ENCODE results near the gene ZNF394.

ZNF394 gene

DNA sequence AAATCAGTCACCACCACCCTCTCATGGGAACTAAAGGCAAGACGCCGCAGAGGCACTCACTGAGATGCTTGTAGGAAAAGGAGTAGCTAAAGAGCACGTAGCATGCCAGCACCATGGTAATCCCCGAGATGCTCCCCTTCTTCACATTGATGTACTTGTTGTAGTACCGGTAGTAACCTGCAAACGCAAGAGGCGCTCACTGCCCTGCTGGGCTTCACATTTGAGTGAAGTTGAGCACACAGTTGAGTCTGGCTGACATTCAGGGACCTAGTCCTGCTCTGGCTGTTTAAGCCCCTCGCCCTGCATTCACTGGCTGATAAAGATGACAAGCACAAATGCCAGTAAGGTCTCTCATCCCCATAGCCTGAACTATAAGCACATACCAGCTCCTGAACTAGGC, 41.0 kb downstream of the ZNF394 start:
- peak in 1 of 2 experiments; percentile 56 for DNase-seq (ENCODE audit: low read depth in 1 of 2, low spot score in 1 of 2)
- H3K4me3 ChIP-seq (replicated peaks; ENCODE audit: insufficient read depth, low read length) = no peak overlapping the region
- H3K27ac ChIP-seq (replicated peaks) = no peak overlapping the region
- TF ChIP-seq, protein P1, sequence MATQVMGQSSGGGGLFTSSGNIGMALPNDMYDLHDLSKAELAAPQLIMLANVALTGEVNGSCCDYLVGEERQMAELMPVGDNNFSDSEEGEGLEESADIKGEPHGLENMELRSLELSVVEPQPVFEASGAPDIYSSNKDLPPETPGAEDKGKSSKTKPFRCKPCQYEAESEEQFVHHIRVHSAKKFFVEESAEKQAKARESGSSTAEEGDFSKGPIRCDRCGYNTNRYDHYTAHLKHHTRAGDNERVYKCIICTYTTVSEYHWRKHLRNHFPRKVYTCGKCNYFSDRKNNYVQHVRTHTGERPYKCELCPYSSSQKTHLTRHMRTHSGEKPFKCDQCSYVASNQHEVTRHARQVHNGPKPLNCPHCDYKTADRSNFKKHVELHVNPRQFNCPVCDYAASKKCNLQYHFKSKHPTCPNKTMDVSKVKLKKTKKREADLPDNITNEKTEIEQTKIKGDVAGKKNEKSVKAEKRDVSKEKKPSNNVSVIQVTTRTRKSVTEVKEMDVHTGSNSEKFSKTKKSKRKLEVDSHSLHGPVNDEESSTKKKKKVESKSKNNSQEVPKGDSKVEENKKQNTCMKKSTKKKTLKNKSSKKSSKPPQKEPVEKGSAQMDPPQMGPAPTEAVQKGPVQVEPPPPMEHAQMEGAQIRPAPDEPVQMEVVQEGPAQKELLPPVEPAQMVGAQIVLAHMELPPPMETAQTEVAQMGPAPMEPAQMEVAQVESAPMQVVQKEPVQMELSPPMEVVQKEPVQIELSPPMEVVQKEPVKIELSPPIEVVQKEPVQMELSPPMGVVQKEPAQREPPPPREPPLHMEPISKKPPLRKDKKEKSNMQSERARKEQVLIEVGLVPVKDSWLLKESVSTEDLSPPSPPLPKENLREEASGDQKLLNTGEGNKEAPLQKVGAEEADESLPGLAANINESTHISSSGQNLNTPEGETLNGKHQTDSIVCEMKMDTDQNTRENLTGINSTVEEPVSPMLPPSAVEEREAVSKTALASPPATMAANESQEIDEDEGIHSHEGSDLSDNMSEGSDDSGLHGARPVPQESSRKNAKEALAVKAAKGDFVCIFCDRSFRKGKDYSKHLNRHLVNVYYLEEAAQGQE (IDR thresholded peaks at IDR 0.05; ENCODE audit: insufficient replicate concordance, low read depth) = no peak
- TF ChIP-seq, protein P2, sequence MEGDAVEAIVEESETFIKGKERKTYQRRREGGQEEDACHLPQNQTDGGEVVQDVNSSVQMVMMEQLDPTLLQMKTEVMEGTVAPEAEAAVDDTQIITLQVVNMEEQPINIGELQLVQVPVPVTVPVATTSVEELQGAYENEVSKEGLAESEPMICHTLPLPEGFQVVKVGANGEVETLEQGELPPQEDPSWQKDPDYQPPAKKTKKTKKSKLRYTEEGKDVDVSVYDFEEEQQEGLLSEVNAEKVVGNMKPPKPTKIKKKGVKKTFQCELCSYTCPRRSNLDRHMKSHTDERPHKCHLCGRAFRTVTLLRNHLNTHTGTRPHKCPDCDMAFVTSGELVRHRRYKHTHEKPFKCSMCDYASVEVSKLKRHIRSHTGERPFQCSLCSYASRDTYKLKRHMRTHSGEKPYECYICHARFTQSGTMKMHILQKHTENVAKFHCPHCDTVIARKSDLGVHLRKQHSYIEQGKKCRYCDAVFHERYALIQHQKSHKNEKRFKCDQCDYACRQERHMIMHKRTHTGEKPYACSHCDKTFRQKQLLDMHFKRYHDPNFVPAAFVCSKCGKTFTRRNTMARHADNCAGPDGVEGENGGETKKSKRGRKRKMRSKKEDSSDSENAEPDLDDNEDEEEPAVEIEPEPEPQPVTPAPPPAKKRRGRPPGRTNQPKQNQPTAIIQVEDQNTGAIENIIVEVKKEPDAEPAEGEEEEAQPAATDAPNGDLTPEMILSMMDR (IDR thresholded peaks at IDR 0.05; ENCODE audit: insufficient read depth, low read length) = peak; percentile 54
- no peak for TF ChIP-seq SPI1 (IDR thresholded peaks at IDR 0.05; ENCODE audit: borderline replicate concordance, low read depth)
- no peak for TF ChIP-seq GABPA (IDR thresholded peaks at IDR 0.05; ENCODE audit: low read depth)
- H3K27me3 ChIP-seq (ENCODE audit: insufficient read depth, poor library complexity, severe bottlenecking) = no peaks in the 10 kb centered on the region

DNA sequence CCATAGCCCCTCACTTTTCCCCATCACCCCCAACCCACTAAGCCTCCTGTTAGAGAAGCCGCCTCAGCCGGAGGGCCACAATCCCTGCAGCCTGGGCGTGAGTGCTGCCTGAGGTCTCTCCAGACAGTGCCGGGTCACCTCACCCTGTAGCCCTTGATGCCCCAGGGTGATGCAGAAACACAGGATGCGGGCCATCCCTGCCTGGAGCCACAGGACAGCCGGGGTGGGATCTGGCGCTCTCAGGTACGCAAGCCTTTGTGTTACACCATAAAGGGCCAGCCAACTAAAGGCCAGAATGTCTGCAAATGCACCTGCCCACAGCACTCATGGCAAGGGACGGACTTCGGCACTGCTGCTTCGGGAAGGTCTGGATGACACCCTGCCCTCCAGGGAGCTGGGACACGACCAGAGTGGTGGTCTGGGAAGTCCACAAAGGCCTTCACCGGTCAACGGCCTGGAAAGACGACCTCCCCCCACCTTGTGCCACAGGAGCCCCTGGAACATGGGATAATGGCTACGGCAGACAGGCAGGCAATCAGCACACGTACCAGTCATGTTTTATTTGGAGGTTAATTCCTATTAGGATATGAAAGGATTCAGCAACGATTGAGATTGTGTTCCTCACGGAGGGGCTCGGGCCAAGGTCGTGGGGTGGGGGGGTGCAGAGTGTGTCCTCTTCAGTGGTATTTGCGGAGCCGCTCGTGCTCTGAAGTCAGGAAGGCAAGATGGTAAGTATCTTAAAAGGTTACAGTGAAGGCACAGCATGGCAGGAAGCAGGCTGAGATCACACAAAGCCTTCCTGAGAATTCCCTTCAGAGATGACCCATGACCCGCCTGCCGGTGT, 42.2 kb downstream of the ZNF394 start:
- no peak for DNase-seq (ENCODE audit: low read depth in 1 of 2, low spot score in 1 of 2)
- no peak for TF ChIP-seq SPI1 (IDR thresholded peaks at IDR 0.05; ENCODE audit: borderline replicate concordance, low read depth)
- TF ChIP-seq, protein P1 (IDR thresholded peaks at IDR 0.05; ENCODE audit: insufficient replicate concordance, low read depth) = no peak
- no peak; the same call in 1 of the 2 replicates for TF ChIP-seq POLR2AphosphoS5 (IDR thresholded peaks at IDR 0.05; ENCODE audit: low read depth)
- TF ChIP-seq GABPA (IDR thresholded peaks at IDR 0.05; ENCODE audit: low read depth) = no peak
- TF ChIP-seq, protein P2 (IDR thresholded peaks at IDR 0.05; ENCODE audit: insufficient read depth, low read length) = no peak
- no peak overlapping the region for H3K27ac ChIP-seq (replicated peaks)
- no peaks in the 10 kb centered on the region for H3K27me3 ChIP-seq (ENCODE audit: insufficient read depth, poor library complexity, severe bottlenecking)
- no peak overlapping the region for H3K4me3 ChIP-seq (replicated peaks; ENCODE audit: insufficient read depth, low read length)

DNA sequence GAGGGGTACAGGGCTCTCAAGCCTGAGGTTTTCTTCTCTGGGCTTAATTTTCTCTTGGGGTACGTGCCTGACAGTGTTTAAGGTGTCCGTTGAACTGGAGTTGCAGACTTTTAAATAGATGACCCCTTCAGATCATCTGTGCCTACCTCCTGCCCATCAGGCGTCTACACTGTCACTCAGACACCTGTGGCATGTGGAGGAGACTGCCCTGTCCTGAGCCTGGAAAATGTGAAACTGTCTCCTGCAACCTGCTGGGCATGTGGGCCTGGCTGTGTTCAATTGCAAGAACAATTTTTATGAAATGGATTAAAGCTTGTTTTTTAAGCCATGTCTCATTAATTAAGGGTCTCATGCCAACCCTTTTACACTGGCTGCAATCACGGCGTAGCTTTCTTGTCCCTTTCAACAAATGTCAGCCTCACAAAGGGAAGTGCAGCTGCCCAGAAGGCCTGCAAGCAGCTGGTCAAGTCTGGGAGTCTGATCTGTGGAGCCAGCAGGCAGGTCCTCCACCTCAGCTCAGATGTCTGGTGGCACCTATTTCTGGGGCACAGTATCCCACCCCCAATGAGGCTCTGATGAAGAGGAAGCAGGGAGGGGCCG, 42.9 kb downstream of the ZNF394 start:
- TF ChIP-seq, protein P1 (IDR thresholded peaks at IDR 0.05; ENCODE audit: insufficient replicate concordance, low read depth) = no peak
- no peak for TF ChIP-seq SPI1 (IDR thresholded peaks at IDR 0.05; ENCODE audit: borderline replicate concordance, low read depth)
- Histone ChIP-seq H3K27ac (replicated peaks) (no peak overlapping the region), H3K27me3 (ENCODE audit: insufficient read depth, poor library complexity, severe bottlenecking) (no peaks in the 10 kb centered on the region), H3K4me3 (replicated peaks; ENCODE audit: insufficient read depth, low read length) (no peak overlapping the region)
- no peak for DNase-seq (ENCODE audit: low read depth in 1 of 2, low spot score in 1 of 2)

All from HL-60 (cell line).